ENCODE measurements around the gene SGCA.

DNA sequence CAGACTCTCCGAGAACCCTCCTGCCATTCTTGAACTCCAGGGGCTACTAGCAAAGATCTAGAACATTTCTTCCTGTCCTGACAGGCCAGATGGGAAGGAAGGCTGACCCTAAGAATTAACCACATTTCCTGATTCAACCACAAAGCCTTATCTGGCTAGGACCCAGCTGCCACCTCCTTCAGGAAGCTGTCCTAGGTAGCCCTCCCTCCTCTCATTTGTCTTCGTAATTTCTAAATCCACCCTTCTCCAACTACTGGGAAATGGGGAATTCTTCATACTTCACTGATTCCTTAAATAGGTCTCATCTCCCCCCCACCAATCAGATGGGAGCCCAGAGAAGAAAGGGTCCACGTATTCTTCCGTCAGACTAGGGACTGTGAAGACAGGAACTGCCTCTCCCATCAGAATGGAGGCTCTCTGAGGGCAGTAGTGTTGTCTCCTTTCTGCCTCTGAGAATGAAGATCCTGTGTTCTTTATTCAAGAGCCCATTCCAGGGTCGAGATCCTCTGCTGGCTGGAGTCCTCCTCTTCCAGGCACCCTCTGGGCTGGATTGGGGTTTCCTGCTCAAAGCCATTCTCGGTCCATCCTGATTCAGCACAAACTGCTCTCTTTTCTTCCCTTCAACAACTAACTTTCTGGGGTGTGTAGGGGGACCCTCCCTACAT lies 38.0 kb upstream of the SGCA start:
- TF ChIP-seq, protein P1, sequence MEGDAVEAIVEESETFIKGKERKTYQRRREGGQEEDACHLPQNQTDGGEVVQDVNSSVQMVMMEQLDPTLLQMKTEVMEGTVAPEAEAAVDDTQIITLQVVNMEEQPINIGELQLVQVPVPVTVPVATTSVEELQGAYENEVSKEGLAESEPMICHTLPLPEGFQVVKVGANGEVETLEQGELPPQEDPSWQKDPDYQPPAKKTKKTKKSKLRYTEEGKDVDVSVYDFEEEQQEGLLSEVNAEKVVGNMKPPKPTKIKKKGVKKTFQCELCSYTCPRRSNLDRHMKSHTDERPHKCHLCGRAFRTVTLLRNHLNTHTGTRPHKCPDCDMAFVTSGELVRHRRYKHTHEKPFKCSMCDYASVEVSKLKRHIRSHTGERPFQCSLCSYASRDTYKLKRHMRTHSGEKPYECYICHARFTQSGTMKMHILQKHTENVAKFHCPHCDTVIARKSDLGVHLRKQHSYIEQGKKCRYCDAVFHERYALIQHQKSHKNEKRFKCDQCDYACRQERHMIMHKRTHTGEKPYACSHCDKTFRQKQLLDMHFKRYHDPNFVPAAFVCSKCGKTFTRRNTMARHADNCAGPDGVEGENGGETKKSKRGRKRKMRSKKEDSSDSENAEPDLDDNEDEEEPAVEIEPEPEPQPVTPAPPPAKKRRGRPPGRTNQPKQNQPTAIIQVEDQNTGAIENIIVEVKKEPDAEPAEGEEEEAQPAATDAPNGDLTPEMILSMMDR (IDR thresholded peaks at IDR 0.05), result no peak
- TF ChIP-seq POLR2A (IDR thresholded peaks at IDR 0.05), result no peak

All from suprapubic skin (tissue), 3 donors.